K562 (cell line): ENCODE data around the gene CCDC88C. TPM values are rescaled to one million over a fixed set of nuclear protein-coding genes. Genes with fewer than 3 reads are reported as not detected.

ENCODE experiments used
- ARID2 ChIP-seq: fragments of 450-650 bp; IDR thresholded peaks from 2 replicates; pipeline ENCODE4 v1.6.1; 2017; ENCODE audit warnings: antibody characterized with exemption, mild to moderate bottlenecking
- ATF6 ChIP-seq: sonication (generic); formaldehyde crosslinking; IDR thresholded peaks from 2 replicates; pipeline ENCODE4 v1.4.0; 2020; ENCODE audit warnings: mild to moderate bottlenecking, missing genetic modification reagents
- CTBP1 ChIP-seq: fragments of 450-650 bp; IDR thresholded peaks from 2 replicates; pipeline ENCODE4 v1.6.1; 2016; ENCODE audit warnings: borderline replicate concordance
- EZH2 ChIP-seq: IDR thresholded peaks from 2 replicates; pipeline ENCODE4 v1.6.1; 2012; ENCODE audit warnings: low read depth, mild to moderate bottlenecking, inconsistent platforms, low read length, borderline replicate concordance
- GATAD2A ChIP-seq: fragments of 450-650 bp; IDR thresholded peaks from 2 replicates; pipeline ENCODE4 v1.6.1; 2017
- IRF9 ChIP-seq: fragments of 450-650 bp; IDR thresholded peaks from 2 replicates; pipeline ENCODE4 v1.6.1; 2016; ENCODE audit warnings: missing biosample characterization, missing genetic modification characterization
- MBD1 ChIP-seq: fragments of 250-450 bp; sonication (Bioruptor Pico); IDR thresholded peaks from 2 replicates; pipeline ENCODE4 v1.8.0; 2022; ENCODE audit warnings: inconsistent platforms
- RB1 ChIP-seq: fragments of 450-650 bp; IDR thresholded peaks from 2 replicates; pipeline ENCODE4 v1.6.1; 2017; ENCODE audit warnings: low read depth, mild to moderate bottlenecking
- polyA plus RNA-seq, 8 experiments: library from polyadenylated mRNA; depleted of rRNA in 4 of 8; stranded (reverse) in 5 of 8; unstranded in 3 of 8; fragments of >200 nt; fragmentation: Nextera tagmentation in 2 of 8; fragmentation: Illumina TruSeq in 1 of 8; extraction: Ambion mirVana in 2 of 8; extraction: Trizol in 1 of 8; gene quantifications; 2 replicates each; pipeline versions ENCODE4 v1.2.1 to v1.2.3, GENCODE V29; 2011 to 2014; ENCODE audit warnings: inconsistent platforms in 1 of 8, missing spikeins in 1 of 8
- total RNA-seq, 7 experiments: library from RNA; depleted of rRNA in 6 of 7; stranded (reverse); fragments of >200 nt in 6 of 7; fragmentation: Illumina TruSeq in 2 of 7; extraction: Trizol in 2 of 7; gene quantifications; 2 replicates each; pipeline versions ENCODE4 v1.2.1 to v1.2.3, GENCODE V29; 2011 to 2021; ENCODE audit warnings: low replicate concordance in 1 of 7

Gene CCDC88C
- total and polyA plus RNA-seq, 9 of the 15 experiments (the other 6 are each of a cell fraction or from before 2014, with no cell fraction given), result 0.62 to 22.5 (median 10.7) TPM

- no peak for TF ChIP-seq MBD1
- TF ChIP-seq CTBP1, result no peak
- no peak for TF ChIP-seq EZH2
- TF ChIP-seq ARID2, result no peak
- TF ChIP-seq ATF6, result no peak
- no peak for TF ChIP-seq RB1
- no peak for TF ChIP-seq IRF9 (tag)
- no peak for TF ChIP-seq GATAD2A
Measured at GRCh38 chr14:91237219-91237618, 180.4 kb downstream of the CCDC88C start (continued).
